GM19438 (cell line): ENCODE data around the gene MEIOB.
"Not testable (repeated sequence)": the region's sequence is repeated elsewhere in the genome, so short reads cannot be mapped to it uniquely, and the experiment has no call there.

Experiments
- ATAC-seq: cut with Tn5 transposase; IDR thresholded peaks from one replicate; pipeline ENCODE4 v1.9.1; 2021; ENCODE audit warnings: low read depth; ENCODE audit not compliant: unreplicated experiment

The MEIOB gene

DNA sequence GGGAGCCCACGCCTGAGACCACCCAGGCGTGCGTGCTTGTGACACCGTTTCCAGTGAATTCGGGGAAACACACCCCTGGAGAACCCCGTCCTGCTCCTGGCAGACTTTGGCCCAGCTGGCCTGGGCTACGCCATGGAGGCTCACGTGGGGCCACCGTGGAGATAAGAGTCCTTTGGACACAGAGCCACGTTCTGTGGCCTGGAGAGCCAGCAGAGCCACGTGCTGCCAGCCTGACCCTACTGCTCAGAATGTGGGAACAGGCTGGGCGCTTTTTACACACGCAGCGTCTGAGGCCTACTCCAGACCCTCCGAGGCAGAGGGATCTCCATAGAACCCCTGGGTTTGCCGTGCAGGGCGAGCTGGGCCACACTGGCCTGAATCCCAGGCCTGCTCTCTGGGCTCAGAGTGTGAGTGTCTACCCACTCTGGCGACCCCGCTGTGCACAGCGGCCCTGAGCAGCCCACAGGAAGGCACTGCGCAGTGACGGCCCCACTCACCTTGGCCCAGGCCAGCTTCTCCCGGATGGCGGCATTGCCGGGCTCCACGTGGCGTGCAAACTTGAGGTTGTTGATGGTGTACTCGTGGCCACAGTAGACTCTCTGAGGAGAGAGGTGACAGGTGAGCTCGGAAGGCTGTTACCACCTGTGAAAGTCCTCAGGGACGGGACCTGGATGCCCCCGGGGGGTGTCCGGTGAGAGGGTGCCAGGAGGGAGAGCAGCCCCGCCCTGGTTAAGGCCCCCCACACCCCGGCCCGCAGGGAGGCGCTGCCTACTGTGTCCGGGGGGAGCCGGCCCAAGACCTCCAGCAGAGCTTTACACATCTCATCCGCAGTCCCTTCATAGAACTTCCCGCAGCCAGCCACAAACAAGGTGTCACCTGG, 55.3 kb downstream of the MEIOB start:
- no peak for ATAC-seq

DNA sequence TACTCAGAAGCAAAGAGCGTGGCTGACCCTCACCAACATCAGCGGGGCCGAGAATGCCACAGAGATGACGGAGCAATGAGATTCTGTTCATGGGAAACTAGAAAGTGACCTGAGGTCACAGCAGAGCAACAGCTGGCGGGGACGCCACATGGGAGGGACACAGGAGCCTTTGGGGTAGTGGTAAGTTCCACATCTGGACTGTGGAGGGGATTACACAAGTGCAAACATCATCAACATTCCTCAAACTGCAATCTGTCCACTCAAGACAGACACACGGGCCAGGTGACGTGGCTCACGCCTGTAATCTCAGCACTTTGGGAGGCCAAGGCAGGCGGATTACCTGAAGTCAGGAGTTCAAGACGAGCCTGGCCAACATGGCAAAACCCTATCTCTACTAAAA, 56.5 kb downstream of the MEIOB start:
- no peak for ATAC-seq

DNA sequence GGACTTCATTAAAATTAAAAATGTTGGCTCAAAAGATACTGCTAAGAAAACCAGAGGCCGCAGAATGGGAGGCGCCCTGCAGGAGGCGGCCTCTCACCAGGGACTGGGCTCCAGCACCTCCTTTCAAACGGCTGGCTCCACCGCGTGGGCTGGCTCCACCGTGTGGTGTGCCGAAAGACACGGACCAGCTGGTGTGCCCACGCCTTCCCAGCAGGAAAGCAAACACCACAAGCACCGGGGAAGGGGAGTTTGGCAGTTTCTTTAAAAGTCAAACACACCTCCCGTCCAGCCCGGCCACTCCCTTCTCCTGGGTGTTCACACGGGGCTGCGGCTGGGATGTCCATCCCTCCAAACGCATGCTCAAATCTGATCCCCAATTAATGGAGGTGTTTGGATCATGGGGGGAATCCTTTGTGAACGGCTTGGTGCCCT, 59.2 kb downstream of the MEIOB start:
- ATAC-seq = no peak

DNA sequence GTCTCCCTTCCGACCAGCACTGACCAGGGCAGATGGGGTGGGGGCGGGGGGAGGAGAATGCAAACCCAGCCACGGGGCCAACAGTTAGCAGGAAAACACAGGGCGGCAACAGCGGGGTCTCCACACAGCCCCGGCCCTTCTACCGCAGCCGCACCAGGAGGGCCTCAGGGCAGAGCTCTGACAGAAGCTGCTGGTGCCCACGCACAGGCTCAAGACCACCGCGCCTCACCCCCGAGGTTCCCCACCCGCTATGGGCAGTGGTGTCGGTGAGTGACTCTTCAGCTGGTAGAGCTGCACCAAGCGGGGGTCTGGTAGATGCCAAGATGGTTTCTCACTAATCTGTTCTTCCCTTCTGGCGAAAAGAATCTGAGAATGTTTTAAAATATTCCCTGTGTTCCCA, 61.4 kb downstream of the MEIOB start:
- no peak for ATAC-seq

DNA sequence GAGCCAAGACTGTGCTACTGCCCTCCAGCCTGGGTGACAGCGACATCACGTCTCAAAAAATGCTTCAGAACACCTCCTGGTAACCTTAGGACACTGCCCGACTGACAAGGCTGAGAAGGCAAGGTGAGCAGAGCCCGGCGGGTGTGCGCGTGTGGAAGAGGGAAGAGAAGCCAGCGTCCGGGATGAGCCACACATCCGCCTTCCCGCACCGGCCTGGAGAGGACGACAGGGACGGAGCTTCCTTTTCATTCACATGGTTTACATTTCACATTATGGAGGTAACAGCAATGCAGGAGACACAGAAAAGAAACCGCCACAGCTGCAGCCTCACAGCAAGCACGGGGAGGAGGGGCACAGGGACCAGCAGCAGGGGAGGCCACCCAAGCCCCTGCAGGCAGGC, 61.9 kb downstream of the MEIOB start:
- no peak for ATAC-seq

DNA sequence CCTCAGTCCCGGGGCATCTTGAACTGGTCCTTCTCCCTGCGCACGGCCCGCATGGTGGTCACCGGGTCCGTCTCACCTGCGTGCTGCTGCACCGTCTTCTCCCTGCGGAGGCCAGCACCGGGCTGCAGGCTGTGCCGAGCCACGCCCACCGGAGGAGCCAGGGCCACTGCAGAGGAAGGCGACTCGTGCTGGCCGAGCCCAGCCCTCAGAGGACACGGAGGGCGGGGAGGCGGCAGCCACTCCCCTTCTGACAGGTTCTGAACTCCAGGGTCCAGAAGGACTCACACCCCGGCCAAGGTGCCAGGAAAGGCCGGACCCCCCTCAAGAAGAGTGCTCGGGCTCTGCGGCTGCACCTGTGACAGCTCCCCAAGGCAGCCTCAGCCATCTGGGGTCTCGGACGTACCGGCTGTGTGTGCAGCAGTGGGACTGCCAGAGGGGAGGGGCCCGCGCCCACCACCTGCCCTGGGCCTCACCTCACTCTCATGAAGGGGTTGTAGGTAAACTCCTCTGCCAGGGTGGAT, 62.6 kb downstream of the MEIOB start:
- no peak for ATAC-seq

DNA sequence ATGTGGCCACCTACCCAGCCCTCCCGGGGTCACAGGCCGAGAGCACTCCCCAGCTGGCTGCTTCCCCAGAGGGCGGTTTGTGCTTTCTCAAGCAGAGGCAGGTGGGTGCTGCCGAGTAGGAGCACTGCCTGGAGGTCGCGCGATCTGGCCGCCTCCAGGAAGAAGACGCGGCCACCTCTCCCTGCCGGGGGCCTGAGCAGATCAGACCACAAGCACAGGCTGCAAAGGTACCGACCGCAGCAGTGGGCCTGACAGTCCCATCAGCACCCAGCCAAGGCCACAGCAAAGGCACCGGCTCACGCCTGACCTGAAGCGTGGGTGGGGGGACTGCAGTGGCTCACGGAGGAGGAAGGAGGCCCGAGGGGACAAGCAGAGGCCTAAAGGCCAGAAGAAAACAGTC, 63.3 kb downstream of the MEIOB start:
- ATAC-seq = no peak

DNA sequence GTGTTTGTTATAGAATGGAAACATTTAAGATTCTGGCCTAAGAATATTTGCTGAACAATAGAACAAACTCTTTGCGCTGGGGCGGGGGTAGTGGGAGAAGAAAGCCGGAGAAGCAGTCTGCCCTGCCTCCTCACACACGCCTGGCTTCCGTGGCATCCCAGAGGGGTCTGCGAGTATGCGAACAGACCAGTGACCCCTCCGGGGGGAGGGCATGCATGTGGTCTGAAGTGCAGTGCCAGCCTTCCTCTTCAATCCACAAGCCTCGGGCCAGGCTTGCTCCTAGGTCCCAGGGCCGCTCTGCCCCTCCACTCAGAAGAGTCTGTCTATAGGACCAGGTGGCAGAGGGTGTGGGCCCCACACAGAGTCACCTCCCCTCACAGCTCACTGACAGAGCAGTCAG, 64.3 kb downstream of the MEIOB start:
- ATAC-seq = no peak

DNA sequence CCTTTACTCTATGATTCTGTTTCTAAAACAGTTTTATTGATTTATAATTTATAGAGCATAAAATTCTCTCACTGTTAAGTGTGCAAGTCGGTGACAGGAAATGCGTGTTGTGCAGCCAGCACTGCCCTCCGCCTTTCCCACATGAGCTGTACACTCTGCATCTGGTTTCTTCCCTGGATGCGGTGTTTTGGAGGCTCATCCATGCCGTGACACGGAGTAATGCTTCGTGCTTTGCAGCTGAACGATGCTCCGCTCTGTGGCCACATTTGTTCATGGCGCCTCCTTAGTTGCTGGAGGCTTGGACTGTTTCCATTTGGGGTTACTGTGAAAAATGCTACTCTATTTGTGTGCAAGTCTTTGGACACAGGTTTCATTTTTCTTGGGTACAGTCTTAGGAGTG, 71.3 kb downstream of the MEIOB start:
- no peak for ATAC-seq

DNA sequence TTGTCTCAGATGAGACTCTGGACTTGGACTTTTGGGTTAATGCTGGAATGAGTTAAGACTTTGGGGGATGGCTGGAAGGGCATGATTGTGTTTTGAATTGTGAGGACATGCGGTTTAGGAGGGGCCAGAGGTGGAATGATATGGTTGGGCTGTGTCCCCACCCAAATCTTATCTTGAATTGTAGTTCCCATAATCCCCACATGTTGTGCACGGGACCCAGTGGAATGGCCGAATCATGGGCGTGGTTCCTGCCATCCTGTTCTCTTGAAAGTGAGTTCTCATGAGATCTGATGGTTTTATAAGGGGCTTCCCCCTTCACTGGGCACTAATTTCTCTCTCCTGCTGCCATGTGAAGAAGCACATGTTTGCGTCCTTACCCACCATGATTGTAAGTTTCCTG, 72.7 kb downstream of the MEIOB start:
- not testable (repeated sequence) for ATAC-seq

DNA sequence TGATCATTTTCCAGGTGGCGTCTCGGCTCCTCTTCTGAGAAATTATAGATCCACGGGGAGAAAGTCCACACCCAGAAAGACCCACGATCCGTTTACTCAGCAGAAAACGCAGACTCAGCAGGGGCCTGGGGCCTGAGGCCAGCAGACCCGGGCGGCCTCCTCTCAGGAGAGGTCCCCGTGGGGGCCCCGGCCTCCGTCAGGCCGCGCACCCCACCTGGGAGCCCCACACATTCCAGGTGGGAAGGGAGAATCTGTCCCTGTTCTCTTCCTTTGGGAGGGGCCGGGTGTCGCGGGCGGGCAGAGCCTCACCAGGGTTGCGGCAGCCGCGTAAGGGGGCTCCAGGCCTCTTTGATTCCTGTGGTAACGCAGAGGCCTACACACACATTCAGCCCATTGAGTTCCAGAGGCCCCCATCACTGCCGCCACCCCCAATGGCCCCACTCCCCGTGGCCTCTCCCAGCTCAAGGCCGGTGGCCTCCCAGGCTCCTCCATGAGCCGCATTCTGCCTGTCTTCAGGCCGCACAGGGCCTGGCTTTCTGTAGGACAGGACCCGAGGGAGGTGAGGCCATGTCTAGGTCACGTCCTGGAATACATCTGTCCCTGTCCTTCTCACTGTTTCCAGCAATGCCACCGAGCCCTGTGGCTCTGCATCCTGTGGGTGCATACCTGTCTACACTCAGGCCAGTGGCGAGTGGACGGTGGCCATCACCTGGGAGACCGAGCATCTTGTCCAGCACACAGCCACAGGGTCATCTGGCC, 76.9 kb downstream of the MEIOB start:
- no peak for ATAC-seq

DNA sequence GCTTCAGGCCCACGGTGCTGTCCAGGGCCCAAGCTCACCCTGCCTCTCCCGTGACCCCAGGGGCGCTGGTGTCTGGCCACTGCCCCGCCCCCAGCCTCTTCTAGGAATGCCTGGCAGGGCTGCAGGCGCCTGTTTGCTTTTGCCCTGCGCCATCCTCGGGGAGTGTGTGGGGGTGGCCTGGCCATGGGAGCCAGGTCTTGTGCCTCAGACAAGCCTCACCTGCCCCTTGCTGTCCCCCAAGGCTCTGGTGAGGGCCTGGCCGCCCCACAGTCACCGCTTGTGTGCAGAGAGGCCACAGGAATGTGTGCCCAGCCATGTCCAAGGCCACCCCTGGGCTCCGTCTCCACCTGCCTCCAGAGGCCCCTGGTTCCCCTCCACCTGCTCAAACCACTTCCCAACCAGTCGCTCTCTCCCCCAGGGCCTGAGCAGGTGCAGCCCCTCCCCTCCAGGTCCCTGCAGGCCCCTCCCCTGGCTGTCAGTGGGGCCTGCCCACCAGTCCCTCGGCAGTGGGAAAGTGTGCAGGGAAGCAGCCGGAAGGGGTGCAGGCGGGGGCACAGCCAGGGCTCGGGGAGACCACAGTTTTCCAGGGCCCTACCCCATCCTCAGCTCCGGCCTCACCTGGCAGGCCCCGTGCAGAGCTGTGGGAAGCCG, 77.6 kb downstream of the MEIOB start:
- no peak for ATAC-seq

DNA sequence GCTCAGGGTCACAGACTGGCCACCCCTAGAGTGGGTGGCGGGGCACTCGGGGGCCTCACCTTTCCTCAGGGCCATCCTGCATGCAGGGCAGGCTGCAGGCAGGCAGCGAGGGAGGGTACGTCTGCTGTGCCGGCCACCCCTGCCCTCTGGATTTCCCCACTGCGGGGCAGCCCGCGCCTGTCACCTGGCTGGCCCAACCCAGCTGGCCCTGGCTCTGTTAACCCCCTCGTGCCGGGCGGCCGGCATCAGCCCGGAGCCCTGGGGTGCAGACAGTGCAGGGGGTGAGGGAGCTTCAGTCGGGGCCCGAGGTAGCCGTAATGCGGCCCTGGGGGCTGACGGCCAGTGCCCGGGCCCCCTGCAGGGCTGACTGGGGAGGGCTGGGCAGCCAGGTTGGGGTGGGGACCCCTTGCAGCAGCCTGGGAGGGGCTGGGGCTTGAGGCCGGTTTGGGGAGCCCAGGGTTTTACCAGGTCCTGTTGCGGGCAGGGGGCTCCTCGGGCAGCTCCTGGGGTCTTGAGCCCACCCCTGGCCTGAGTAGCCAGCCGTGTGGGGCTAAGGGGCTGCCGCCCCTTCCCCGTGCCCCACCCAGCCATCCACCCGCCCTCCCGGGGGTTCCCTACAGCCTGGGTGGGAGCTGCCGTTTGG, 78.3 kb downstream of the MEIOB start, which contains the start of gene IGFALS:
IGFALS (minus strand) TSS at position 128 of the 643 bp plus-strand sequence; CDS start at position 75, 53 bp downstream.
- no peak for ATAC-seq

DNA sequence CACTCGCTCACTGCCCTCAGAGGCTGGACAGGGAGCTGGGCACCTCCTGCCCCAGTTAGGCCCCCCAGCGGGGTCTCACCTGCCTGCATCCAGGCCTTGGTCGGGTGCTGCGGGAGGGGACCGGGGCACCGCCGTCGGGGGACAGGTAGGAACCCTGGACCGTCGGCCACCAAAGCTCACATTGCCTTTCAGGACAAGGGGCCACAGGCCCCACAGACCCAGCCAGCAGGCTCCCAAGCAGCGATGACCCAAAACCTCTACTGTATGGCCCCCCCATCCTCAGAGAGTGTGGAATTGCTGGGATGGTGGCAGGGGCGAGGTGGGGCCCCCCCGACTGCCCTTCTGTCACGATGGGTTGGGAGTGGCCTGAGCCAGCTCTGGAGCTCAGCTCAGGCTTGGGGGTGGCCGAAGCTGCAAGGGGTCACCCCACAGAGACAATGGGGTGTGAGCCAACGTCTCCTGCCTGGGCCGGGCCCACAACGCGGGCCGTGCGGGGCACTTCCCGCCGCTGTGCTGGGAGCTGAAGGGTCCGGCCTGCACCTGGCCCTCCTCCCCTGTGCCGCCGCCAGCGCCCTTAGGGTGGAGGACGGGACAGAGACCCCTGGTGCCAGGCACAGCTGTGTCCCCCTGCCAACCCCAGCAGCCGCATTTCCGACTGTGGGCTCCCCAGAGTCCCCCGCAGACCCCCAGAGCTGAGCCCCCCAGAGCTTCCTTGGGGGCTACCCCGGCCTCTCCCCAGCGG, 79.0 kb downstream of the MEIOB start:
- ATAC-seq = no peak

DNA sequence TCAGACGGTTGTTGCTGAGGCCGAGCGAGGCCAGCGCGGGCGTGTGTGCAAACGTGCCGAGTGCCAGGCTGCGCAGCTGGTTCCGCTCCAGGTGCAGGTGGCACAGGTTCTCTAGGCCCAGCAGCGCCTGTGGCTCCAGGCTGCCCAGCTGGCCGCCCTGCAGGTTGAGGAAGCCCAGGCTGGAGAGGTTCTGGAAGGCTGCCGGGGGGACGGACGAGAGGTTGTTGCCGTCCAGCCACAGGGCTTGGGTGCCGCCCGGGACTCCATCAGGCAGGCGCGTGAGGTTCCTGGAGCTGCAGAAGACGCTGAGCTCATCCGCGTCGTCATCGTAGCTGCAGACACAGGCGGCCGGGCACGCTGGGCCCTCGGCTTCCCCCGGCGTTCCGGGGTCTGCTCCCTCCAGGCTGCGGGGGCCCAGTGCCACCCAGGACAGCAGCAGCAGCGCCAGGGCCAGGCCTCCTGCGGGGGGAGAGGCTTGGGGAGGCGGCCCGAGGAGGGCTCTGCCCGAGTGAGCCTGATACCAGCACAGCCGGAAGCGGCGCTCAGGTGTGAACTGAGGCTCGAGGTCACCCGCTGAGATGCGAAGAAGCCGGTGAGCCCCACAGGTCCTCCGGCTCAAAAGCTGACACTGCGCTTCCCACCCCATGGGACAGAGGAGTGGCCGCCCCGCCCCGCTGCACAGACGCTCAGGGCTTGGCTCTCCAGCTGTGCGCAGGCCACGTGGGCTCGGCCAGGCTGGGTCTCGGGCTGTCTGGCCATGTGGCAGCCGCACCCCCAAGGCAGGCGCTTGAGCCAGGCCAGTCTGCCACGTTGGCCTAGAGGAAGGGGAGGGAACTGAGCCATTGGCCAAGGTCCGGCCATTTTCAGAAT, 79.8 kb downstream of the MEIOB start:
- no peak for ATAC-seq

DNA sequence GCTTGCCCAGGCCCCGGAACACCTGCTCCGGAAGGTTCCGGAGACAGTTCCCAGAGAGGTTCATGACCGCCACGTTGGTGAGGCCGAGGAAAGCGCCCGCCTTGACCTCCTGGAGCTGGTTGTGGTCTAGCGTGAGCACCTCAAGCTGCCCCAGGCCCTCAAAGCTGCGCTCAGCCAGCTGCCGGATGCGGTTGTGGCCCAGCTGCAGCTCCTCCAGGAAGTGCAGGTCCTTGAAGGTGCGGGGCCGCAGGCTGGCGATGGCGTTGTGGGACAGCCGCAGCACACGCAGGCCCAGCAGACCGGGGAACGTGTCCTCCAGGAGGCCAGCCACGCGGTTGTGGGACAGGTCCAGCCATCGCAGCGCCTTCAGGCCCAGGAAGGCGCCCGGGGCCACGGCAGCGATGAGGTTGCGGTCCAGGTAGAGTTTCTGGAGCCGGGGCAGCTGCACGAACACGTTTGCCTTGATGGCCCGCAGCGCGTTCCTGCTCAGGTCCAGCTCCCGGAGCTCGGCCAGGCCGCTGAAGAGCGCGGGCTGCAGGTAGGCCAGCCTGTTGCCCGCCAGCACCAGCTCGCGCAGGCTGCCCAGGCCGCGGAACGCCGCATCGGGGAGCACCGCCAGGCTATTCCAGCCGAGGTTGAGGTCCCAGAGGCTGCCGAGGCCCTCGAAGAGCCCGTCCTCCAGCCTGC, 80.6 kb downstream of the MEIOB start:
- no peak for ATAC-seq

DNA sequence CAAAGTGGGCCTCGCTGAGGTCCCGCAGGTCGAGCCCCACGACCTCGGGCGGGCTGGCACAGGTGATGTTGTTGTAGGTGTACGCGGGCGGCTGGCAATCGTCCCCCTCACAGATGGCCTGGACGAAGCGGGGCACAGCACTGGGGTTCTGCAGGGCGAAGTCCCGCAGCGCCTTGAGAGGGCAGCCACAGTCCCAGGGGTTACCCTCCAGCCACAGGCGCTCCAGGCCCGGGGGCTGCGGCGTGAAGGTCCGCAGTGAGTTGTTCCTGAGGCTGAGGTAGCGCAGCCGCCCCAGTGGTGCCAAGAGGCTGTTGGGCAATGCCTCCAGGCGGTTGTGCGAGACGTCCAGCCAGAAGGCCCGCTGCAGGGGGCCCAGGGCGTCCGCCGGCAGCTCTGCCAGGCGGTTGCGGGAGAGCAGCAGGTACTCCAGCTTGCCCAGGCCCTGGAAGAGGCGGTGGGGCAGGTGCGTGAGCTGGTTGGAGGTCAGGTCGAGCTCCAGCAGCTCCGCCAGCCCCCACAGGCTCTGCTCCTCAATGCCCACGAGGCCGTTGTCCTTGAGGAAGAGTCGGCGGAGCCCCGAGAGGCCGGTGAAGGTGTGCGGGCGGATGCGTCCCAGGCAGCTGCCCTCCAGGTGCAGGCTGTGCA, 81.2 kb downstream of the MEIOB start:
- ATAC-seq = no peak

DNA sequence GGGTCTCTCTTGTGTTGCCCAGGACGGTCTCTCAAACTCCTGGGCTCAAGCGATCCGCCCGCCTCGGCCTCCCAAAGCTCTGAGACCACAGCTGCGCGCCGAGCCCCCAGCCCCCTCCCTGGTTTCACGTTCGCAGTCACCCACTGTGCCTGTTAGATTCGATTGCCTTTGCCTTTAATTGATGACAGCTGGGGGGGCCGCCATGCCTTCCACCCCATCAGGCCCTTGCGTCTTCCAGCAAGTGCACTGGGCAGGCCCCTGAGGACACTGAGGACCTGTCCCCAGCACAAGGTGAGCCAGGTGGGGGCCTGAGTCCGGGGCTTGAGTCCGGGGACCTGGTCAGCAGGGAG, 81.7 kb downstream of the MEIOB start:
- no peak for ATAC-seq
